A673 (cell line): ENCODE results near the gene SUPT6H.

Experiments
- CTCF ChIP-seq: fragments of 300-800, 200-600 bp; sonication (generic); conservative IDR thresholded peaks from 2 replicates; pipeline ENCODE4 v1.5.1; 2017; ENCODE audit warnings: low read depth, mild to moderate bottlenecking, antibody characterized with exemption, low read length, moderate library complexity, mixed read lengths
- EZH2 ChIP-seq: fragments of 200-600 bp; sonication (generic); IDR thresholded peaks from 2 replicates; pipeline ENCODE4 v1.6.1; 2017; ENCODE audit warnings: borderline replicate concordance, low read depth, mild to moderate bottlenecking, mixed read lengths, antibody characterized with exemption, low read length; ENCODE audit not compliant: poor library complexity, severe bottlenecking

- no peak for TF ChIP-seq CTCF
- no peak for TF ChIP-seq EZH2
Measured at GRCh38 chr17:28749516-28750177, 87.6 kb downstream of the SUPT6H start.
